HG03460 (cell line): ENCODE results near the gene CLDND2.

Source experiments
- ATAC-seq: cut with Tn5 transposase; IDR thresholded peaks from one replicate; pipeline ENCODE4 v1.9.1; 2021; ENCODE audit not compliant: unreplicated experiment

The CLDND2 gene

DNA sequence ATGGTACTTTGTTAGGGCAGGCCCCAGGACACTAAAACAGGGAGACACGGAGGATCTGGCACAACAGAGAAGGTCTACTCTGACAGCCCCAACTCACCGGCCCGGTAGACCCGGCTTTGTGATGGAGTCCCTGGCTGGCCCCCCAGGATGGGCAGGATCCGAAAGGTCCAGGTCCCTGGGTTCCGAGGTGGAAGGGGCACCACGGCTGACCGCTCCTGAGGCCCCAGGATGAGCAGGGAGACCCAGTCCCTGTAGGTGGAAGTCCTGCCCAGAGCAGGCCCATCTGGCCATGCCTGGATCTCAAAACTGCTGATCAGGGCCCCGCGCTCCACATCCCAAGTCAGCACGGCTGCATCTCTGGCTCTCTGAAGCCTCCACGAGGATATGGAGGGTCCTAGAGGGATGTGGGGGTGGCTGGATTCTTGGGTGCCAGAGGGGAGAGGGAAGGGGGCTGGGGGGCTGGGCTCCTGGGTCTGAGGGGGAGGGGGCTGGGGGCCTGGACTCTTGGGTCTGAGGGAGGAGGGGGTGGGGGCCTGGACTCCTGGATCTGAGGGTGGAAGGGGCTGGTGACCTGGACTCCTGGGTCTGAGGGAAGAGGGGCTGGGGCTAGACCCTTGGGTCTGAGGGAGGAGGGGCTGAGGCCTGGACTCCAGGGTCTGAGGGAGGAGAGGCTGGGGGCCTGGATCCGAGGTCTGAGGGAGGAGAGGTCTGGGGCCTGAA, 31.5 kb downstream of the CLDND2 start:
- ATAC-seq = no peak

DNA sequence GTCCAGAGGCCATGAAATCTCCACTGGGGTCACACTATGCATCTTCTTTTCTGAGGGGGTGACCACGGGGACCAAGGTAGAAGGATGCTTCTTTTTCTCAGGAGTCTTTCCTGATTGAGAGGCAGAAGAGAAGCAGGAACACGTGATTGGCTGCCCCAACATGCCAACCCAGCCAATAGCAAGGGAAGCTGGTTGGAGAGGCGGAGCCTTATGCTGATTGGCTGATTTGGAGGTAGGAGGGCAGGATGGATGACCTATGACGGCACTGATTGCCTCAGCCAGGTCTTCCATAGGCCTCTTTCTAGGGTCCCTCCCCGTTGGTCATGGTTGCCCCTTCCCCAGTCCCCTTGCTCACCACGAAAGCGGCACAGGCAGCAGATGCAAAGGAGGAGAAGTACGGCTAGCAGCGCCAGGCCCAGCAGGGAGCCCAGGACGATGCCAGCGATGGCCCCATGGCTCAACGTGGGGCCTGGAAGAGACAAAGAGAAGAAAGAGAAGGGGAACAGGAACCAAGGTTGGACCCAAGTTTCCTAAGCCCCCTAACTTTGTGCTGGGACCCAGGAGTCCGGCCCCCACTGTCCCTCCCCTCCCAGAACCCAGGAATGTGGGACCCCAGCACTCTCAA, 34.9 kb downstream of the CLDND2 start:
- no peak for ATAC-seq

DNA sequence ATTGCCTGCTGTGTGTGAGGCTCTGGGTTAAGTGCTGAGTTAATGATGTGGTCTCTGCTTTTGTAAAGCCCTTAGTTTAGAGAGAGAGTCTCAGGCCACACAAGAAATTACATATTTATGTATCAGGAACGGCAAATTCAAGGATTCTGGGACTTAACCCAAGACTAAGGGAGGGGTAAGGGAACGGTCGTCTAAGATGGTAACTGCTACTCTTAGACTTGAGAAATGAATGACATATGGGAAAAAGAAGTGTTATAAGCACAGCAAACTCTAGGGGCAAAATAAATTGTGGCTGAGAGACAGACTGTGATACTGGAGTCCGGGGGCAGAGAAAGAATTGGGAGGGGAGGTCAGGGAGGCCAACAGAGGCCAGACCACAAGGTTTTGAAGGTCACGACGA, 37.1 kb downstream of the CLDND2 start:
- ATAC-seq = no peak

DNA sequence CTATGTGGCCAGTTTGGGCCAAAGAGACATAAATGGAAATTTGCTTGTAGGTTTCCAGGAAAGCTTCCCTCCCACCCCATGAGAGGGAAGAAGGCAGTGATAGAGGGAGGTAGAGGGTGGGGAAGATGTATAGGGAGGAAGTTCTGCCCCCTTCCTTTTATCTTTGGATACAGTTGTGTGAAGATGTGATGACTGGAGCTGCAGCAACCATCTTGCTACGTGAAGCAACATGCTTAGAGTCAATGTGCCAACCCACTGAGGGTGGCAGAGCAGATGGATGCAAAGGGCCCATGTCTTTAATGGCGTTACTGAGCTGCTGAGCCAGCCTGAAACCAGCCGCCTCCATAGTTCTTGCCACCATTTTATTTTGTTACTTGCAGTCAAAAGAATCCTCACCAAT, 37.6 kb downstream of the CLDND2 start:
- no peak for ATAC-seq

DNA sequence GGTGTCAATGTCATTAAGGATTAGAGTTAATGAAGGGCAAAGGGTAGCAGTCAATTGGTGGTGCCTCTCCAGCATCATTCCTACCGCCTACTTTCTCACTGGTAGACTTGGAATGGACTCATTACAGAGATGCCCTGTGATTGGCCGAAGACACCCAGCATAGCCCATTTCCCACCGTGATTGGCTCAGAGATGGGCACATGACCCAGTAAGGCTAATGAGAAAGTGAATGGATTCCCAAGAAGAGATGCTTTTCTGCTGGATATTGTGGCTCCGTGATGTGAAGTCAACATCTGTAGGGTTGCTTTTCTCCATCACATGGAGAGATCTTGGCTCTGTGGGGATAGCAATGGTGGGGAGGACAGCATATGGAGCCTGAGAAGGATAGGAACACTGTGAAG, 38.4 kb downstream of the CLDND2 start:
- ATAC-seq = no peak

DNA sequence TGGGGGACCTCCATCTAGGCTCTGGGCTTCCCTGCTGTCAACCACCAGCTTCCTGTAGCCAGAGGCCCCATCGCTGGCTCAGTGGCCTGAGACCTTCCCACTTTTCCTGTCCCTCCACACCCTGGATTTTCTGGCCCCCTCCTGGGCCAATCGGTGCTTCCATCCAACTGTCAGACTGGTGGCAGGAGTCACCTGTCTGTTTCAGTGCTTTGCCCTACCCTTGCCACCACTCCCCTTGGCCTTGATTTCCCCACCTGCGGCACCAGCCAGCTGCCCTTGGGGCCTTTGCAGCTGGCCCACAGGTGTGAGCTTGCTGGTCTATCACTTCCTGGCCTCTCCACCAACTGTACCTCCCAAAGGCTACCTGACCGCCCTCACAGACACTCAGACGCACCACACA, 39.4 kb downstream of the CLDND2 start:
- no peak for ATAC-seq

DNA sequence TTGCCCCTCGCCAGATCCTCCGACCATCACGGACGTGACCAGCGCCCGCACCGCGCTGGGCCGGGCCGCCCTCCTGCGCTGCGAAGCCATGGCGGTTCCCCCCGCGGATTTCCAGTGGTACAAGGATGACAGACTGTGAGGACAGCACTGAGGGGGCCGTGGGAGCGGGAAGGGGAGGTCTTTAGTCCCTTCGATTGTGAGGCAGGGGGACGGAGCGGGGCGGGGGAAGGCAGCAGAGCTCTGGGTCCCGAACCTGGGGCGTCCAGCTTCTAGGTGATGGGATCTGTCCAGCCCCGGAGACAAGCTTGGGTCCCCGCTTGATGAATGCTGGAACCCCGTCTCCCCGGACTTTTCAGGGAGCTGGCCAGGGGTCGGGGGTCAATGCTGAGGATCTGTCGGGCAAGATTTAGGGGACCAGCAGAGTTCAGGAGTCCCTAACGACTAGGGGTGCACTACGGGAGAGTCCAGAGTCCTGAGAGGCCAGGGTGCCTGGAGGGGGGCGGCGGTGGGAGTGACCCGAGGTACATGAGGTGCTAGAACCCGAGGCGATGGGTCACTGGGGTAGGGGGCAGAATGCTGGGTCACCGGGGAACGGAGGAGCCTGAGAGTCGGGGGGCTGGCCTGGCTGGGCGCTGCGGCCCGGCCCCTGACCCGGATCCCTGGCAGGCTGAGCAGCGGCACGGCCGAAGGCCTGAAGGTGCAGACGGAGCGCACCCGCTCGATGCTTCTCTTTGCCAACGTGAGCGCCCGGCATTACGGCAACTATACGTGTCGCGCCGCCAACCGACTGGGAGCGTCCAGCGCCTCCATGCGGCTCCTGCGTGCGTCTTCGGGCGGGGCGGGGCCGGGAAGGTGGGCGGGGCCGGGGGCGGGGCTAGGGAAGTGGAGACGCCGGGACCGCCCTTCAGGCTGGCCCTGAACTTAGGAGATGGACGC, 41.5 kb downstream of the CLDND2 start:
- ATAC-seq = no peak

DNA sequence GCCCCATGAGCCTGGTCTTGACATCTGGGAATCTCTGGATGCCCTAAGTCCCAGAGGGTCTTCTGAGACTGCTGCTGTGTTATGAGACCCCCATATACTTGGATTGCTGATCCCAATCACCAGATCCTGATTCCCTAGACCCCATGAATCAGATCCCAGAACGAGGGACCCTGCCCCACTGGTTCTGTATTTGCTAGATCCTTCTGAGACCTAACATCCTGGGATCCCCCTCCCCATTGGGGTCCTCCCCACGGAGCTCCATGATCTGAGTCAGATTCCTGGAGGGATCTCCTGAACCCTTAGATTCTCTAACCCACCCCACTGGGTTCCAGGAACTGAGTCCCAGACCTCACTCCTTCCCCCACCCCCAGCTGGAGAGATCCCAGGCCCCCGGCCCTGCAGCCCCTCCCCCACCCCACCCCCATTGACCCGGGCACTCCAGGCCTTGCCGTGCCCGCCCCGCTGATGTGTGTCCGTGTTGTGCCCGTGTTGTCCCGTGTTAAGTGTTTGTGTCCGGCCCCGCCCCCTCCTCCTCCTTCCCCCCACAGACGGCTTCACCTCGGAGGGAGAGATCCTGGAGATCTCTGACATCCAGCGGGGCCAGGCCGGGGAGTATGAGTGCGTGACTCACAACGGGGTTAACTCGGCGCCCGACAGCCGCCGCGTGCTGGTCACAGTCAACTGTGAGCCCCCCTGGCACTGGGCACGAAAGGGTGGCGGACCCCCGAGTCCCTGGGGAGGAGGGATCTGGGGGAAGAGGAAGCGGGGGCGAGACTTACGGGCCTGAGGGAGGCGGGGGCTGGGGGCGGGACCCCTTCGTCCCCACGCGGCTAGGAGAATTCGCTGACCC, 42.4 kb downstream of the CLDND2 start:
- ATAC-seq = no peak

DNA sequence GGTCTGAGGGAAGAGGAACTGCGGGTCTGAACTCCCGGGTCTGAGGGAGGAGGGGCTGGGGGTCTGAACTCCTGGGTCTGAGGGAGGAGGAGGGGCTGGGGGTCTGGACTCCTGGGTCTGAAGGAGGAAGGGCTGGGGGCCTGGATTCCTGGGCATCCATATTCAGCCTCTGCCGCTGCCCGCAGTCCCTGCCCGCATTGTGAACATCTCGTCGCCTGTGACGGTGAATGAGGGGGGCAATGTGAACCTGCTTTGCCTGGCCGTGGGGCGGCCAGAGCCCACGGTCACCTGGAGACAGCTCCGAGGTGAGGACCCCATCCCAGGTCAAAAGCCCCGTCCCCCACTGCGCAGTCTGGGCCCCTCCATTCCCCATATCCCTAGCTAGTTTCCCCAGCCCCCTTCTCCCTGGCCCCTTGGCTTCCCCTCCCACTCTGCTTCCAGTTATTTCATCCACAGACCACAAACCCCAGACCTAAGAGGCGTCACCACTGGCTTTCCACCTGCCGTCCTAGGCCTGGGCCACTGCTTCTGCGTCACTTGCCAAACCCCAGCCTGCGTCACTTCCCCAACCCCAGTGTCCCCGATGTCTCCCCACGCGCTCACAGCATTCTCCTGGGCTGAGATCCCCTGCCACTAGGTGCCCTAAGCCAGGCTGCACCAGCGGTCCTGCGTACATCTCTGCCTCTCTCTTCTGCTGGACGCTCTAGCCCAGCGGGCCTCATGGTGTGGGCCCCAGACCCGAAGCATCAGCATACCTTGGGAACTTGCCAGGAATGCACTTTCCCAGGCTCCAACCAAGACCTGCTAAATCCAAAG, 43.4 kb downstream of the CLDND2 start:
- ATAC-seq = no peak

DNA sequence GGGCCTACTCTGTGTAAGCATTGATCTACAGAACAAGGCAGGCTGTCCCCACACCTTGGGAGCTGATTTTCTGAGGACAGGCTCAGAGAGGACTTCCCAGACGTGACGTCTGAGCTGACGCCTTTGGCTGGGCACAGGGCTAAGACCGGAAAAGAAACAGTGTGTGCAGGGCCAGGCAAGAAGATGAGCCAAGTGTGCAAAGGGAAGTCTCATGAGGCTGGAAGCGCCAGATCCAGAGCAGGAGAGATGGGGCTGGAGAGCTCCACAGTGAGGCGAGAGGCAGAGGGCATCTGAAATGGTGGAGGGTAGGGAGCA, 44.7 kb downstream of the CLDND2 start:
- ATAC-seq = no peak

DNA sequence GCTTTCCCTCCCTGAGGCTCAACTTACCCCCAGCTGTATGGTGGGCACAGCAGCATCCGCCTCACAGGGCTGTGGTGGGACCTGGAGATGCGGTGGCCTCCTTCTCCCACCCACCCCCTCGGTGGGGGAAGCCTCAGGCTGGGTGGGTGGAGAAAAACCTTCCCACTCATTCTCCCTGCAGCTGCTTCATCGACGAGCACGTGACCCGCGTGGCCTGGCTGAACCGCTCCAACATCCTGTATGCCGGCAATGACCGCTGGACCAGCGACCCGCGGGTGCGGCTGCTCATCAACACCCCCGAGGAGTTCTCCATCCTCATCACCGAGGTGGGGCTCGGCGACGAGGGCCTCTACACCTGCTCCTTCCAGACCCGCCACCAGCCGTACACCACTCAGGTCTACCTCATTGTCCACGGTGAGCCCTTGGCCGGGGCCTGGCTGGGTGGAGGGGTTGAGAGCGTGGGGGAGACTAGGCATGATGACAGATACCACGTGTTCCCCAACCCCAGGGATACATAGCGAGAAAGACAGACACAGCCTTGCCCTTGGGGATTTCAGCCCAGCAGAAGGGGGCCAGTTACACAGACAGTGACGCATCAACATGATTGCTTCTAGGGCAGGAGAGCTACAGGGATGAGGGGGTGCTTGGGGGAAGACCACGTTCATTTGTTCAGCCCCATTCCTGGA, 45.2 kb downstream of the CLDND2 start:
- ATAC-seq = no peak

DNA sequence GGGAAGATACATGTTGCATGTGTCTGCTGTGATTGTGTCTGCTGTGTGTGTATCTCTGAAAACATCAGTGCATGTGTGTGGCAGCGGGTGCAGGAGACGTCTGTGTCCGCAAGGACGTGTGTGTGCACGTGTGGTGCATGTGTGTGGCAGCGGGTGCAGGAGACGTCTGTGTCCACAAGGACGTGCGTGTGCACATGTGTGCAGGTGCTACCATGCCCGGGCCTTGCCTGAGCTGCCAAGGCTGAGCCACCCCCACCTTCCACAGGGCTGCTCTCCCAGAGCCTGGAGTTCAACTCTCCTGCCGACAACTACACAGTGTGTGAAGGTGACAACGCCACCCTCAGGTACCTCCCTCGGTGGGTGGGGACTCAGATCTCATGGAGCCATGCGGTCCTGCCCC, 47.0 kb downstream of the CLDND2 start:
- no peak for ATAC-seq

DNA sequence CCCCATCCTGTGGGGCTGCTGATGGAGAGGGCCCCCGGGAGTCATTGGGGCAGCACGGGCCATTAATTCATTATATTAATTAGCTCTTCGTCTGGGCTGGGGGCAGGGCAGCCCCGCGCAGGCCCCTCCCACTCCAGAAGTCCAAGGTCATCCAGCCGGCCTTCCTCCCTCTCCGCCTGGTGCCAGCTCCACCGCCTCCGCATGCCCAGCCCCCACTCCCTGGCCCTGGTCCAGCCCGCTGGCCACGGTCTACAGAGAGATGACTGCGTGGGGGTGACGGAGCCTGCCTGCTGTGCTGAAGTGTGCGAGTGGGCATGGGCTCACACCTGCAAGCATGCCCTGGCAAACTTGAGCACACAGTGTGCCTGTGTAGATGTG, 48.5 kb downstream of the CLDND2 start:
- no peak for ATAC-seq

DNA sequence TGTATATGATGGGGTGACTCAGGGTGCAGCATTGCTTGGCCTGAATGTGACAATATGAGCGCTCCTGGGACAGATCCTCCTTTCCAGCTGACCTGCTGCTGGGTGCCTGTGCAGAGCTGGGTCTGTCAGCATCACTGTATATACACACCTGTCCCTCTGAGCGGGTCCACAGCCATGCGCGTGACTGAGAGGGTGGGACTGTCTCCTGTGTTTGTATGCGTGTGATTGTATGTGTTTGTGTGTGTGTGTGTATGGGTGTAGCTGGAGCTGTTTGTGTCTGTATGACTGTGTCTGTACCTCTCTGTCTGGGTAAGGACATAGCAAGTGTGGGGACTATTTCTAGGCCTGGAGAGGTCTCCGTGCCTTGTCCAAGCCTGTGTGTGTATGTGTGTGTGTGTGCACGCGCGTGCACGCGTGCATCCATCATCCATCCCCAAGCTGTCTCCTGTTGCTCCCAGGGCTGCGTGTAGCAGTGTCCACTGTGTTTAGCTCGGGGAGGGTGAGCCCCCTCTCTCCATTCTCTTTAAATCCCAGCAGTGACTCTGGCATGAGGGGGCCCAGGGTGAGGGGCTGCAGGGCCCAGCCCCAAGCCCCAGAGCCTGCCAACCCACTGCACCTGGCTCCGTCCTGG, 49.0 kb downstream of the CLDND2 start:
- ATAC-seq = no peak

DNA sequence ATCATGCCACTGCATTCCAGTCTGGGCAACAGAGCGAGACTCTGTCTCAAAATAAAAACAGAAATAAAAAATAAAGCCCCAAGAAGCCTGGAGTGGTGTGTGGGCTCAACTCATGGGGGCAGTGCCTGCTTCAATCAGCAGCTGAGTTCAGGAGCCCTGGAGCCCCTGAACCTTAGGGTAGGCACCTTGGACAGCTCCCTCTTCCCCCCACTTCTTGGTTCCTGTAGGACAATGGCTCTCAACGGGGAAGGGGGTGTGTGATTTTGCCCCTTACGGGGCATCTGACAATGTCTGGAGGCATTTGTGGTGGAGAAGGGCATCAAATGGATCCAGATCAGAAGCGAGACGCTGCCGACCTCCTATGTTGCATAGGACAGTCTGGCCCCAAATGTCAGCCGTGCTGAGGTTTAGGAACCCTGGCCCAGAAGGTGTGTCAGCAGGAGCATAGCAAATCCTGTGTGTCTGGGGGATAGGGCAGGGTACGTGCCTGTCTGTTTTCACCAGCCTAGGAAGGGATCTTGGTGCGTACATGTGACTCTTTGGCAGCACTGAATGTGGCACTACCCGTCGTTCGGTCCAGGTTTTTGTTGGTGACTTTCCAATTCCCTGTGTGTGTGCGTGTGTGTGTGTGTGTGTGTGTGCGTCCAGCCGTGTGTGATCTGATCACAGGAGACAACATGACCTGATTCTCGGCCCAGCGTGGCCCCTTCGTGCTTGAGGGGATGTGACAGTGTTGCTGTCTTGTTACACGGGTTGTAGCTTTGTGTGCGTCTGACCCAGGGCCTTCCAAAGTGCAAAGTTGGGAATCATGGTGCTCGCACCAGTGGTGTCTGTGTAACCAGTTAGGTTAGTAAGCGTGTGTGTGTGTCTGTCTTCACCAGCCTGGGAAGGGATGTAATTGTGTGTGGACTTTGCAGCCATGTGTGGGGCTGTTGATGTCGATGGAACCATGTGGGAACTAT, 49.8 kb downstream of the CLDND2 start:
- no peak for ATAC-seq

DNA sequence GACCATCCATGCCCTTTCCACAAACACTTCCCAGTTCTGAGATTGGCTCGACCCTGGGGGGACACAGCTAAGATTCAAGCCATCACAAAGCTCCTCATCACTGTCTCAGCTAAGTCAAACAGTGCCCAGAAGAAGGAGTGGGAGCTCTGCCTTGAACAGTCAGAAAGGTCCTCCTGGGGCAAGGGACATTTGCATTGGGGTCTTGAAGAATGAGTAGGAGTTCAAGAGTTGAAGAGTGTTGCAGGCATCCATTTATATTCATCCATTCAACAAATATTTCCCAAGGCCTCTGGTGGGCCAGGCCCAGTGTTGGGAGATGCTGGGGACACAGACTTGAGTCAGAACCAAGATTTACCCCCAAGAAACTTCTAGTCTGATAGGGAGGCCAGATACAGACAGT, 50.8 kb downstream of the CLDND2 start:
- no peak for ATAC-seq

DNA sequence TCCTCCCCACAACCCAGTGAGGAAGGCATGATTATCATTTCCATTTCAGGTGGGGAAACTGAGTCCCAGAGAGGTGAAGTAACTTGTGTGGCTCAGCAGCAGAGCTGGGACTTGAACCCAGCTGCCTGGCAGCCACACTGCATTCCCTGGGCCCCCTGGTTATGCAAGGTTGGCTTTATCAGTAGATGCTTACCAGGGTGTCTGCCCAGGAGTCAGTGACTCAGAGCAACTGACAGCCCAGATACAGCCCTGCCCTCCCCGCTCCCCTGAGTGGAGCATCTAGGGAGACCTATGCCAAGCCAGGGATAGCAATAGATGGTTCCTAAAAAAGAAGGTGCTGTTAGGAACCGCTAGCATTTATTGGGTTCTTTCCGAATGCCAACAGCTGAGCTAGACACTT, 51.4 kb downstream of the CLDND2 start:
- ATAC-seq = no peak
